ENCODE data around the gene HADH.
"Not testable (repeated sequence)": the region's sequence is repeated elsewhere in the genome, so short reads cannot be mapped to it uniquely, and the experiment has no call there.

HADH gene

GRCh38 chr4:108044951-108045686 lies 55.4 kb downstream of the HADH start:
- no peak overlapping the region for H3K4me3 ChIP-seq
- DNase-seq, result no peak
- intact Hi-C loops (cut with DNase I; ENCODE audit: low total_unique reads), result no loop called here
- no peak overlapping the region for H3K27ac ChIP-seq
- no peak for TF ChIP-seq CTCF (IDR thresholded peaks at IDR 0.05)
- no peaks in the 10 kb centered on the region for H3K9me3 ChIP-seq
- H3K4me1 ChIP-seq, result peaks cover 0 to 13% (median 4%) of the 10 kb centered on the region in 4 donors
- no peaks in the 10 kb centered on the region for H3K36me3 ChIP-seq
- H3K27me3 ChIP-seq, result no peaks in the 10 kb centered on the region

- H3K4me3 ChIP-seq, result no peak overlapping the region
- no peaks in the 10 kb centered on the region for H3K36me3 ChIP-seq
- TF ChIP-seq CTCF (IDR thresholded peaks at IDR 0.05), result no peak
- peaks cover 0 to 13% (median 4%) of the 10 kb centered on the region in 4 donors for H3K4me1 ChIP-seq
- no peak overlapping the region for H3K27ac ChIP-seq
- H3K9me3 ChIP-seq, result no peaks in the 10 kb centered on the region
- intact Hi-C loops (cut with DNase I; ENCODE audit: low total_unique reads), result no loop called here
- H3K27me3 ChIP-seq, result no peaks in the 10 kb centered on the region
- no peak for DNase-seq
These were observed 56.0 kb downstream of the HADH start for GRCh38 chr4:108045687-108046024.

GRCh38 chr4:108047199-108047598 lies 57.5 kb downstream of the HADH start:
- Histone ChIP-seq H3K4me3 (no peak overlapping the region), H3K36me3 (no peaks in the 10 kb centered on the region), H3K27ac (no peak overlapping the region), H3K27me3 (no peaks in the 10 kb centered on the region), H3K4me1 (peaks cover 0 to 13% (median 4%) of the 10 kb centered on the region in 4 donors), H3K9me3 (no peaks in the 10 kb centered on the region)
- TF ChIP-seq CTCF (IDR thresholded peaks at IDR 0.05), result no peak
- intact Hi-C loops (cut with DNase I; ENCODE audit: low total_unique reads), result no loop called here
- no peak for DNase-seq

DNA sequence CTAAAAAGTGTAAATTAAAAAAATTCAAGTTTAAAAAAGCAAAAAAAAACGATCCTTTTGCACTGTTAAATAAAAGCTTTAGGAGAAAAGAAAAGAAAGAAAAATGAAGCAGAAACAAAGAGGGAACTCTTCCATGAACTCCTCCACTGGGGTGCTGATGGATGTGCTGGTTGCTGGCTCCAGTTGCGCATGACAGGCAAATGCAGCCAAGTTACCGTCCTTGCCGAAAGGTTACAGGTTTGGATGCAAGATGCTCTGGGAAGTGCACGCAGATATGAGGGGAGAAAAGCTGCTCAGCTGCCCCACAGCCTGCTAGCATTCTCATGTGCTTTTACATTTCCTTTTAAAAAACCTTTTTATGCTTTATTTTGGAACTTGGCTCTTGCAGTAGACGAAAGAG lies 58.5 kb downstream of the HADH start:
- intact Hi-C loops (cut with DNase I; ENCODE audit: low total_unique reads), result no loop called here
- Histone ChIP-seq H3K4me1 (peaks cover 0 to 13% (median 4%) of the 10 kb centered on the region in 4 donors), H3K27me3 (no peaks in the 10 kb centered on the region), H3K36me3 (no peaks in the 10 kb centered on the region), H3K27ac (no peak overlapping the region), H3K4me3 (no peak overlapping the region), H3K9me3 (no peaks in the 10 kb centered on the region)
- TF ChIP-seq CTCF (IDR thresholded peaks at IDR 0.05), result no peak
- no peak for DNase-seq

DNA sequence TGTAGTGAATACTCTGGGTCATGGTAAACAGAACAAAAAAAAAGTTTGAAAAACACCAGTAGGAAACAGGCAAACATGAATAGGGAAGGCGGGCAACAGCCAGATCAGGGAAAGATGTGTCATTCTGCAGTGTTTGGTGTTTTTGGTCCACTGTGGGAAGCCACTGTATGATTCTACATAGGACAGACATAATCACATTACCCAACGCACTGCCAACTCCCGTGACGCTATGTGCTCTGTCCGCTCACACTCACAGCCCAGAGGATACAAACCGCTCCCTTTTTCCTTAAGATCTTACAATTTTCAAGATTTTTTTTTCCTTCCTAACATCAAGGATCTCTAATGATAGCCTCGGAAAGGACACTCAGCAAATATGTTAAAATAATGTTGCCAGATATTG lies 59.3 kb downstream of the HADH start:
- DNase-seq, result no peak
- no peaks in the 10 kb centered on the region for H3K36me3 ChIP-seq
- no peak overlapping the region for H3K27ac ChIP-seq
- peaks cover 0 to 13% (median 4%) of the 10 kb centered on the region in 4 donors for H3K4me1 ChIP-seq
- TF ChIP-seq CTCF (IDR thresholded peaks at IDR 0.05), result no peak
- intact Hi-C loops (cut with DNase I; ENCODE audit: low total_unique reads), result no loop called here
- H3K9me3 ChIP-seq, result no peaks in the 10 kb centered on the region
- H3K27me3 ChIP-seq, result no peaks in the 10 kb centered on the region
- no peak overlapping the region for H3K4me3 ChIP-seq

- Histone ChIP-seq H3K4me3 (no peak overlapping the region), H3K27ac (no peak overlapping the region), H3K4me1 (peaks cover 0 to 13% (median 4%) of the 10 kb centered on the region in 4 donors), H3K9me3 (no peaks in the 10 kb centered on the region), H3K27me3 (no peaks in the 10 kb centered on the region), H3K36me3 (no peaks in the 10 kb centered on the region)
- intact Hi-C loops (cut with DNase I; ENCODE audit: low total_unique reads), result no loop called here
- no peak for DNase-seq
- TF ChIP-seq CTCF (IDR thresholded peaks at IDR 0.05), result no peak
These were observed 59.7 kb downstream of the HADH start for GRCh38 chr4:108049406-108049805.

DNA sequence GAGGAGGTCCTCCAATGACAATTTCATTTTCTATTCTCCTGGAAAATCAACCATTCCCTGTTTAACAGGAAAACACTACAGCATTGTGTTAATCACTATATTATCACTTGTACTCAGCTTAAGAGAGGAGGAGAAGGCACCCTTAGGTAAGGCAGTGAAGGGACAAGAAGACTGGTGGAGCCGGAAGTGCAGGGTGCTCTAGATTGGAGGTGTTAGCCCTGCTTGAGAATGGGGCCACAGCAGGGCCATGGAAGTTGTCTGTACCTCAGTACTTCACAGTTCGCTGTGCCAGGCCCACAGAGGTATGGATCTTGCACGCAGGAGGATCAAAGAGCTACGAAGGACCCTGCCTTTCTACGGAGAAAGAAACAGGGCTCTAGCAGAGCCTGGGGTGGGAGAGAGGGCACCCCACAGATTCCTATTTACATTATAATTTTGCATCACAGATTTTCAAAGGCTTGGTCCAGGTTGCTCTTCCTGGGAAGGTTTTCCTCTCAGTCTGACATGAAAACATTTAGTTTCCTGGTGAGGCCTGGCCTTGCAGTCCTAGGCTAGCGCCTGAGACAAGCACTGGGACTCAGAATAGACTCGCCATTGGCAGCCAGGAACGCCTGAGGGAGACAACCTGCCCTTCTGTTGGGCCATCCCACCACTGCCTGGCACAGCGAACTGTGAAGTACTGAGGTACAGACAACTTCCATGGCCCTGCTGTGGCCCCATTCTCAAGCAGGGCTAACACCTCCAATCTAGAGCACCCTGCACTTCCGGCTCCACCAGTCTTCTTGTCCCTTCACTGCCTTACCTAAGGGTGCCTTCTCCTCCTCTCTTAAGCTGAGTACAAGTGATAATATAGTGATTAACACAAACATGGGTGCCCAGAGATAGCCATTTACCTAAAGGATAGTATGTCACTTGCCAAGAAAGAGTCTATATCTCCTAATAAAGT lies 60.8 kb downstream of the HADH start:
- H3K27me3 ChIP-seq; H3K4me3 ChIP-seq; H3K36me3 ChIP-seq; DNase-seq; intact Hi-C loops (cut with DNase I; ENCODE audit: low total_unique reads); H3K27ac ChIP-seq; H3K9me3 ChIP-seq; H3K4me1 ChIP-seq: not testable (repeated sequence)

Data from tibial artery (tissue), 4 donors.